GM18508 (cell line): ENCODE results near the gene ALS2.
"Not testable (repeated sequence)": the region's sequence is repeated elsewhere in the genome, so short reads cannot be mapped to it uniquely, and the experiment has no call there.

ENCODE experiments used
- ATAC-seq: cut with Tn5 transposase; IDR thresholded peaks from one replicate; pipeline ENCODE4 v1.9.1; 2021; ENCODE audit warnings: moderate number of reproducible peaks; ENCODE audit not compliant: insufficient read depth, unreplicated experiment

Gene ALS2

GRCh38 chr2:201696151-201696659, 84.5 kb downstream of the ALS2 start:
- no peak for ATAC-seq

- ATAC-seq = no peak
Observed at GRCh38 chr2:201685156-201685555, 95.6 kb downstream of the ALS2 start.

GRCh38 chr2:201680743-201681142, 100.0 kb downstream of the ALS2 start:
- no peak for ATAC-seq

- no peak for ATAC-seq
Observed at GRCh38 chr2:201678401-201678800, 102.3 kb downstream of the ALS2 start.

- no peak for ATAC-seq
Observed at GRCh38 chr2:201675454-201675853, 105.3 kb downstream of the ALS2 start.

GRCh38 chr2:201674794-201675193, 105.9 kb downstream of the ALS2 start:
- no peak for ATAC-seq

GRCh38 chr2:201674298-201674697, 106.4 kb downstream of the ALS2 start:
- no peak for ATAC-seq

- no peak for ATAC-seq
Observed at GRCh38 chr2:201673546-201673945, 107.2 kb downstream of the ALS2 start.

GRCh38 chr2:201671205-201671604, 109.5 kb downstream of the ALS2 start:
- not testable (repeated sequence) for ATAC-seq

GRCh38 chr2:201669865-201670264, 110.9 kb downstream of the ALS2 start:
- ATAC-seq = no peak

- no peak for ATAC-seq
Observed at GRCh38 chr2:201668402-201668910, 112.3 kb downstream of the ALS2 start.

- no peak for ATAC-seq
Observed at GRCh38 chr2:201664334-201664733, 116.4 kb downstream of the ALS2 start.

GRCh38 chr2:201661366-201661765, 119.4 kb downstream of the ALS2 start:
- no peak for ATAC-seq

GRCh38 chr2:201660293-201660895, 120.3 kb downstream of the ALS2 start:
- ATAC-seq = no peak

GRCh38 chr2:201656740-201657139, 124.0 kb downstream of the ALS2 start:
- ATAC-seq = no peak

GRCh38 chr2:201656102-201656501, 124.6 kb downstream of the ALS2 start:
- ATAC-seq = no peak

- ATAC-seq = no peak
Observed at GRCh38 chr2:201654616-201655384, 125.9 kb downstream of the ALS2 start.

- no peak for ATAC-seq
Observed at GRCh38 chr2:201653221-201653620, 127.5 kb downstream of the ALS2 start.
